ENCODE data around the gene MYF5. TPM values are rescaled to one million over a fixed set of nuclear protein-coding genes. Genes with fewer than 3 reads are reported as not detected.

Gene MYF5
- total RNA-seq, 2 donors from 2014 or later: not detected

- ATAC-seq (no peak), DNase-seq (ENCODE audit: low spot score) (no peak)
- Mint-ChIP-seq H3K4me1 (ENCODE audit: low read depth in 2 of 2) (no peaks in the 10 kb centered on the region), H3K27ac (no peak overlapping the region), H3K27me3 (no peaks in the 10 kb centered on the region), H3K9me3 (peaks cover 6% of the 10 kb centered on the region), H3K4me3 (no peak overlapping the region), H3K36me3 (peaks cover 2% of the 10 kb centered on the region)
Measured at GRCh38 chr12:80698256-80698655, 18.5 kb upstream of the MYF5 start.

GRCh38 chr12:80698847-80699542 lies 17.7 kb upstream of the MYF5 start:
- Mint-ChIP-seq H3K4me3 (no peak overlapping the region), H3K27ac (no peak overlapping the region)
- DNase-seq (ENCODE audit: low spot score): no peak

GRCh38 chr12:80700327-80700726 lies 16.4 kb upstream of the MYF5 start:
- Mint-ChIP-seq H3K27ac (no peak overlapping the region), H3K4me1 (ENCODE audit: low read depth in 2 of 2) (no peaks in the 10 kb centered on the region), H3K27me3 (no peaks in the 10 kb centered on the region), H3K4me3 (no peak overlapping the region), H3K36me3 (peaks cover 5% of the 10 kb centered on the region), H3K9me3 (peaks cover 9% of the 10 kb centered on the region)
- ATAC-seq (no peak), DNase-seq (ENCODE audit: low spot score) (no peak)

More at GRCh38 chr12:80698847-80699542, 17.7 kb upstream of the MYF5 start:
- H3K36me3 Mint-ChIP-seq: peaks cover 5% of the 10 kb centered on the region
- no peak for ATAC-seq
- no peaks in the 10 kb centered on the region for H3K4me1 Mint-ChIP-seq (ENCODE audit: low read depth in 2 of 2)
- H3K27me3 Mint-ChIP-seq: no peaks in the 10 kb centered on the region
- peaks cover 9% of the 10 kb centered on the region for H3K9me3 Mint-ChIP-seq

- Mint-ChIP-seq H3K9me3 (peaks cover 9% of the 10 kb centered on the region), H3K4me1 (ENCODE audit: low read depth in 2 of 2) (no peaks in the 10 kb centered on the region), H3K36me3 (peaks cover 5% of the 10 kb centered on the region), H3K4me3 (no peak overlapping the region), H3K27ac (no peak overlapping the region), H3K27me3 (no peaks in the 10 kb centered on the region)
- DNase-seq (ENCODE audit: low spot score) (no peak), ATAC-seq (no peak)
Measured at GRCh38 chr12:80701388-80701787, 15.3 kb upstream of the MYF5 start.

- no peak overlapping the region for H3K4me3 Mint-ChIP-seq
- H3K9me3 Mint-ChIP-seq: peaks cover 9% of the 10 kb centered on the region
- ATAC-seq: no peak
- no peaks in the 10 kb centered on the region for H3K4me1 Mint-ChIP-seq (ENCODE audit: low read depth in 2 of 2)
- no peak for DNase-seq (ENCODE audit: low spot score)
- H3K27me3 Mint-ChIP-seq: peaks cover 8 to 13% of the 10 kb centered on the region in 2 donors
- H3K27ac Mint-ChIP-seq: no peak overlapping the region
- H3K36me3 Mint-ChIP-seq: peaks cover 5% of the 10 kb centered on the region
Measured at GRCh38 chr12:80702889-80703805, 13.6 kb upstream of the MYF5 start.

- DNase-seq (ENCODE audit: low spot score) (no peak), ATAC-seq (no peak)
- Mint-ChIP-seq H3K4me3 (no peak overlapping the region), H3K27me3 (peaks cover 14 to 23% of the 10 kb centered on the region in 2 donors), H3K9me3 (peaks cover 5% of the 10 kb centered on the region), H3K36me3 (peaks cover 5% of the 10 kb centered on the region), H3K27ac (no peak overlapping the region), H3K4me1 (ENCODE audit: low read depth in 2 of 2) (no peaks in the 10 kb centered on the region)
Measured at GRCh38 chr12:80704420-80704819, 12.3 kb upstream of the MYF5 start.

- no peak for ATAC-seq
- no peak for DNase-seq (ENCODE audit: low spot score)
- Mint-ChIP-seq H3K4me1 (ENCODE audit: low read depth in 2 of 2) (no peaks in the 10 kb centered on the region), H3K9me3 (peaks cover 5% of the 10 kb centered on the region), H3K4me3 (no peak within 1 kb of the TSS), H3K27me3 (peaks cover 18 to 25% of the 10 kb centered on the region in 2 donors), H3K27ac (no peak within 1 kb of the TSS), H3K36me3 (peaks cover 5% of the 10 kb centered on the region)
Measured at GRCh38 chr12:80707126-80707829, 9.4 kb upstream of the MYF5 start, which contains the start of gene MYF6. MYF6 (plus strand) TSS chr12:80707634; CDS start chr12:80707720, 86 bp downstream.

- ATAC-seq (no peak), DNase-seq (ENCODE audit: low spot score) (no peak)
- Mint-ChIP-seq H3K36me3 (peaks cover 5% of the 10 kb centered on the region), H3K4me1 (ENCODE audit: low read depth in 2 of 2) (no peaks in the 10 kb centered on the region), H3K4me3 (no peak overlapping the region), H3K27ac (no peak overlapping the region), H3K9me3 (peaks cover 5% of the 10 kb centered on the region), H3K27me3 (peaks cover 18 to 25% of the 10 kb centered on the region in 2 donors)
Measured at GRCh38 chr12:80707830-80708258, 8.9 kb upstream of the MYF5 start.

GRCh38 chr12:80708259-80708974 lies 8.3 kb upstream of the MYF5 start:
- Mint-ChIP-seq H3K36me3 (peaks cover 2% of the 10 kb centered on the region), H3K4me3 (no peak overlapping the region)
- no peak for ATAC-seq

GRCh38 chr12:80708975-80709328 lies 7.8 kb upstream of the MYF5 start:
- ATAC-seq: no peak
- Mint-ChIP-seq H3K9me3 (no peaks in the 10 kb centered on the region), H3K4me3 (no peak overlapping the region), H3K27me3 (peaks cover 18 to 29% of the 10 kb centered on the region in 2 donors), H3K4me1 (ENCODE audit: low read depth in 2 of 2) (no peaks in the 10 kb centered on the region), H3K27ac (no peak overlapping the region), H3K36me3 (peaks cover 2% of the 10 kb centered on the region)
- DNase-seq (ENCODE audit: low spot score): no peak

More at GRCh38 chr12:80708259-80708974, 8.3 kb upstream of the MYF5 start:
- Mint-ChIP-seq H3K27me3 (peaks cover 18 to 25% of the 10 kb centered on the region in 2 donors), H3K9me3 (peaks cover under 1% of the 10 kb centered on the region), H3K27ac (no peak overlapping the region), H3K4me1 (ENCODE audit: low read depth in 2 of 2) (no peaks in the 10 kb centered on the region)
- no peak for DNase-seq (ENCODE audit: low spot score)

- peaks cover 20 to 41% of the 10 kb centered on the region in 2 donors for H3K27me3 Mint-ChIP-seq
- no peaks in the 10 kb centered on the region for H3K9me3 Mint-ChIP-seq
- DNase-seq (ENCODE audit: low spot score) (no peak), ATAC-seq (no peak)
- no peaks in the 10 kb centered on the region for H3K4me1 Mint-ChIP-seq (ENCODE audit: low read depth in 2 of 2)
- H3K4me3 Mint-ChIP-seq: no peak overlapping the region
- peaks cover 5% of the 10 kb centered on the region for H3K36me3 Mint-ChIP-seq
- H3K27ac Mint-ChIP-seq: no peak overlapping the region
Measured at GRCh38 chr12:80709811-80710726, 6.6 kb upstream of the MYF5 start.

GRCh38 chr12:80710727-80711449 lies 5.8 kb upstream of the MYF5 start:
- H3K9me3 Mint-ChIP-seq: no peaks in the 10 kb centered on the region
- H3K27me3 Mint-ChIP-seq: peaks cover 23 to 47% of the 10 kb centered on the region in 2 donors
- no peaks in the 10 kb centered on the region for H3K4me1 Mint-ChIP-seq (ENCODE audit: low read depth in 2 of 2)
- peaks cover 5% of the 10 kb centered on the region for H3K36me3 Mint-ChIP-seq
- DNase-seq (ENCODE audit: low spot score) (no peak), ATAC-seq (no peak)
- no peak overlapping the region for H3K4me3 Mint-ChIP-seq
- no peak overlapping the region for H3K27ac Mint-ChIP-seq

Measured in natural killer cell treated with Interleukin-12 subunit alpha and Interleukin-12 subunit beta and Interleukin-15 and Interleukin-18, amount 100 ng/mL, for 72 hours (primary cell).